Stimulated activated CD4-positive, alpha-beta T cell treated with anti-CD3 and anti-CD28 coated beads, Interleukin-15, amount 100 ng/mL, for 1 hour (primary cell): ENCODE data around the gene WDR5B.
"Not testable (repeated sequence)": the region's sequence is repeated elsewhere in the genome, so short reads cannot be mapped to it uniquely, and the experiment has no call there.

Source experiments
- DNase-seq, 2 donors: peaks; one replicate each; pipeline ENCODE4 v3.0.0-alpha.2; 2020; ENCODE audit warnings: low read depth in 1 of 2, low spot score in 1 of 2

WDR5B gene

GRCh38 chr3:122415762-122416654 is at the start of gene WDR5B:
Gene WDR5B (minus strand): TSS chr3:122416062. CDS start chr3:122415528, 534 bp downstream.
- peak; percentile 94 to 96 for DNase-seq

DNA sequence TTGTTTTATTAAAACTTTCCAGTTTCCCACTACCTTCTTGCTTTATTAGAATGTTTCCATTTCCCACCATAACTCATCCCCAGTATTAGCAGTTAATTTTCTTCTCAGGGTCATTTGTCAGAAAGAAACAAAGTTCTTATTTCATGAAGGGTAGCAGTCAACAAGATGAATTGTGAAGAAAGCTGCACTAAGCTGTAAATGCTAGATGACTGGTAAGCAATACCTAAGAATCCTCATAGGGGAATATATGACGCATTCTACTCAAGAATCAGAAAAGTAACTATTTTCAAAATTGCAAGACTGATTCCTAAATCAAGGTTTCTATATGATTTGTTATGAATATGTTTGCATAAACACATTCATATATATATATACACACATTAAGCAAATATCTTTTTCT is 48.8 kb upstream of the WDR5B start:
- DNase-seq, result no peak

DNA sequence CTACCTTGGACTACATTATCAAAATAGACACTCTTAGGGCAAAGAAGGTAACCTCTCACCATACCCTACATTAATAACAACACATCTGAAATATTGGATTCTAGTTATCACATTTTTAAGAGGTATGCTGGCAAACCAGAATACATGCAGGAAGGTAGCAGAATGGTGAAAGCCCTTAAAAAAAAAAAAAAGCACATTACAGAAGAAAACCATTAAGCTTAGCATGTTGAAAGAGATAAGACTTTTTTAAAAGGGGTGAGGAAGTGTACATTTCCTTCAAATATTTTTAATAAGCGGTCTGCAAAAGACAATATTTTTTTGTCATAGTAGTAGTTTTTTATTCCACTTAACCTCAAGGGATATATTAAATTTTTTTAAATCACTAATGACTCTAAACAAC is 46.5 kb upstream of the WDR5B start:
- no peak for DNase-seq

GRCh38 chr3:122461806-122462205 is 45.9 kb upstream of the WDR5B start:
- no peak for DNase-seq

DNA sequence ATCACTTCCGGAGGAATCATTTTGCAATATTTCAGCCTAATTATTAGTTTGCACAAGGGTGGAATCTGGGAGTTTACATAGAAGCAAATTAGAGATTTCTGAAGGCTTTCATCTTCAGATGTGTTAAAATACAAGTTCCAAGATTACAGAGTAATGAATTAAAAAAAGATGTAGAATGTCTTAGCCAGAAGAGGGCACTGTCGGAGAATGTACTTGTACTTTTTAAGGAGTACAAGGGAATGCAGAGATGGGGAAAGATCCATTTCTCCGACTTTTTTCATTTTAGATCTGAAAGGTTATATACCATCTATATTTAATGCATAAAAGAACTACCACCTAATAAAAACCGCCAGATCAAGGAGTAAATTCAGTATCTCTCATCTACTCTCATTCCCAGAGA is 43.1 kb upstream of the WDR5B start:
- DNase-seq, result no peak

GRCh38 chr3:122457706-122458105 is 41.8 kb upstream of the WDR5B start:
- no peak for DNase-seq

DNA sequence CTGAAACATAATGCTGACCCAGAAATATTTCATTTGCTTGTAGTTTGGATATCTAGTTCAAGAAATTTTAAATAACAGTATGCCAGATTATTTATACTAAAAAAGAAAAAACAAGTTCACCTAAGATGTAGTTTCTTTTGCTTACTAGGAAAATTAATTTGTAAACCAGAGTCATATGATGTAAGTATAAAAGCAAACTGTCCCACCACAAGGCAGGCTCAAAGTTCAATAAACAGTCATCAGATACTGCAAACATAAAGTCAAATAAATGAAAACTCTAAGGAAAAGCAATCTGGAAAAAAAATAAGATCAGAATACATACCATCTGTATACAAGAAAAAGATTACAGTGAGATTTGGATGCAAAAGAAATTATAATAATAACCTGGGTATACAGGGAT is 40.2 kb upstream of the WDR5B start:
- DNase-seq, result no peak

DNA sequence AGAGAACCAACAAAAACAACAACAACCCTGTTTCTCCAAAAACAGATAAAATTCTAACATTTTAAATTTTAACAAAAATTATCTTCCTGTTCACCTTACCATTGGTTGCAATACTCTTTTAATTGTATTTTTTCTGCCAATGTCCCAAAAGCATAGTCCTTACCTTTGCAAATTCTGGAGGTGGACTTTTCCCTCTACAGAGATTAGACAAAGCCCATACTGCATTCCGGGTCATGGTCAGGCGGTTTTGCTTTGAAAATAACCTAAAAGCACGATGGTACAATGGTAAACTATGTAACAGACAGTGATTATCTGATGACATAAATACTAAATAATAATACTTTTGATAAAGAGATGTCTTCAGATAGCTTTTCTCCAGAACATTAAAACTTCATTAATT is 35.5 kb upstream of the WDR5B start:
- no peak for DNase-seq

- not testable (repeated sequence) for DNase-seq
Measured at GRCh38 chr3:122448218-122448617, 32.4 kb upstream of the WDR5B start.

DNA sequence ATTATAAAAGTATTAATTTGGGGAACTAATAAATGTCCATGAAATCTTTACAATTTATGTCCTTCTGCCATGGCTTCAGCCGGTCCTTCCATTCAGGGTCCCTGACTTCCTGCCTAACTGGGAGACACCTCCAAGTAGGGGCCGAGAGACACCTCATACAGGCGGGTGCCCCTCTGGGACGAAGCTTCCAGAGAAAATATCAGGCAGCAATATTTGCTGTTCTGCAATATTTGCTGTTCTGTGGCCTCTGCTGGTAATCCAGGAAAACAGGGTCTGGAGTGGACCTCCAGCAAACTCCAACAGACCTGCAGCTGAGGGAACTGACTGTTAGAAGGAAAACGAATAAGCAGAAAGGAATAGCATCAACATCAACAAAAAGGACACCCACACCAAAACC is 28.6 kb upstream of the WDR5B start:
- DNase-seq, result not testable (repeated sequence)

DNA sequence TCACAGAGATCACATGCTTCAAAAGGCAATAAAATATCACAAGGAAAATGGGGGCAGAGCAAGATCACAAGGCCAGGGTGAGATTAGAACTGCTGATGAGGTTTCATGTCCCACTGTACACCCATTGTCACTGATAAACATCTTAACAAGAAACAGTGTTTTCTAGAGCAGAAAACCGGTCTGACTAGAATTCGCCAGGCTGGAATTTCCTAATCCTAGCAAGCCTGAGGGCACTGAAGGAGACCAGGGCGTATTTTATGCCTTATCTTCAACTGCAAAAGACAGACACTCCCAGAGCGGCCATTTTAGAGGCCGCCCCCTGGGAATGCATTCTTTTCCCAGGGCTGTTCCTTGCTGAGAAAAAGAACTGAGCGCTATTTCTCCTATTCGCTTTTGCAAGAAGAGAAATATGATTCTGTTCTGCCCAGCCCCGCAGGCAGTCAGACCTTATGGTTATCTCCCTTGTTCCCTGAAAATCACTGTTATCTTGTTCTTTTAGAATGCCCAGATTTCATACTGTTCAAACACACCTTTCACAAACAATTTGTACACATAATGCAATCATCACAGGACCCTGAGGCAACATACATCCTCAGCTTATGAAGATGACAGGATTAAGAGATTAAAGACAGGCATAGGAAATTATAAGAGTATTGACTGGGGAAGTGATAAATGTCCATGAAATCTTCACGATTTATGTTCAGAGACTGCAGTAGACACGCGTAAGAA is 28.1 kb upstream of the WDR5B start:
- not testable (repeated sequence) for DNase-seq

- no peak for DNase-seq
Measured at GRCh38 chr3:122443090-122443489, 27.2 kb upstream of the WDR5B start.

GRCh38 chr3:122435950-122436349 is 20.1 kb upstream of the WDR5B start:
- DNase-seq, result no peak

- DNase-seq, result no peak
Measured at GRCh38 chr3:122430371-122430770, 14.5 kb upstream of the WDR5B start.

DNA sequence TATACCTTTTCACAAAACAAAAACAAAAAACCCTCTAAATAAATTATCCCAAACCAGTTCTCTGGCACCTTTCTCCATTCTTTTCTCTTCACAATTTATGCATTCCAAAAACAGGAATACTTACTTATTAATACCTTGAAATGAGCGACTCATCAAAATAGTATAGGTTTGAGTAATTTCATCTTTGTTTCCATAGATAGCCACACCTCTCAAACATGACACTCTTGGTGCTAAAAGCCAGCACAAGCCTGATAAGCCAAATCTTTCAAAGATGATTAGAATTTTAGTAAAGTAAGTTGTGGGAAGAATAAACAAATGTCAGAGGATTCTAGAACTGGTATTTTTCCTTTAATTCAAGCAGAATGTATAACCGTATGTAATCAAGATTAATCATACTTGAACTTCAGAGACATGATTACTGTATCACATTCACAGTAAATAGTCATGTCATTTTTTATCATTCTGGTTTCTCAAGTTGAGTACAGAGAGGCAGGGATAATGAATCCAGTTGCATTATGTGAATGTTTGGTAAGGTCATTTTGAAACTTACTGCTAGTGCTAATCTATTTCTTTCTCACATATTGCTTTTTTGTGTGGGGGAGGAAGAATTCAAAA is 12.1 kb upstream of the WDR5B start:
- DNase-seq, result no peak

GRCh38 chr3:122421836-122422235 is 6.0 kb upstream of the WDR5B start:
- no peak for DNase-seq

GRCh38 chr3:122421101-122421500 is 5.2 kb upstream of the WDR5B start:
- DNase-seq, result no peak

DNA sequence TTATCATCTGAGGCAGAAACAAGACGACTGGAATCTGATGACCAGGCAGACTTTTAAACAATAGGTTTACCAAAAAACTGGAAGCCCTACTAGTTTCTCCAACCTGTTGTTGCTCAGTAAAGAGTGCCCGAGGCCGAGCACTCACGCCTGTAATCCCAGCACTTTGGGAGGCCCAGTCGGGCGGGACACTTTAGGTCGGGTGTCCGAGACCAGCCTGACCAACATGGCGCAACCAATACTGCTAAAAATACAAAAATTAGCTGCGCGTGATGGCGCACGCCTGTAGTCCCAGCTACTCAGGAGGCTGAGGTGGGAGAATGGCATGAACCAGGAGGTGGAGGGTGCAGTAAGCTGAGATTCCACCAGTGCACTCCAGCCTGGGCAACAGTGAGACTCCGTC is 1.1 kb upstream of the WDR5B start:
- no peak for DNase-seq

GRCh38 chr3:122415104-122415744 is 638 bp downstream of the WDR5B start:
- DNase-seq, result no peak

DNA sequence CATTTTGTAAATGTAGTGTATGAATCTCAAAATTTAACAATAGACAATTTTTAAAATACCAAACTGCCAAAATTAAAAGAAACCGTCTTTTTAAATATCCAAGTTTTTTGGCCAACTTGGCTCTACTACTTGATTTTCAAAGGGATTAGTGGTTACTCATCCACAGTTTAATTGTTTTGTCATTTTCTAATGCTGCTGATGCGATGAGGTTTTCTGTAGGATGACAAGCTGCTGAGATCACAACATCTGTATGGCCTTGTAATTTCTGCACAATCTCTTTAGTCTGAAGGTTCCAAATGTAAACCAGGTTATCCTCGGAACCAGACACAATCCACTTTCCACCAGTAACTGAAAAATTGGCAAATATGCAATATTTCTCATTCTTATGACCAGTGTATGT is 1.5 kb downstream of the WDR5B start:
- DNase-seq, result no peak

DNA sequence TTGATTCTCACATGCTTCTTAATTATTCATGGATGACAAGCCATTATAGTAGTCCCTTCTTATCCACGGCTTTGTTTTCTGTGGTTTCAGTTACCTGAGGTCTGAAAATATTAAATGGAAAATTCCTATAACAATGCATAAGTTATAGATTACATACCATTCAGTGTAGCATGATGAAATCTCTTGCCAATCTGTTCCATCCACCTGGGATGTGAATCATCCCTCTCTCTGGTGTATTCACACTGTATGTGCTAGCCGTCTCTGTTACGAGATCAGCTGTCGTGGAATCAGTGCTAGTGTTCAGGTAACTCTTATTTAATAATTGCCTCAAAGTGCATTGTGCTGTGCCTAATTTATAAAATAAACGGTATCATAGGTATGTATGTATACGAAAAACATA is 5.2 kb downstream of the WDR5B start:
- no peak for DNase-seq
